ENCODE data around the gene PIERCE2. TPM values are rescaled to one million over a fixed set of nuclear protein-coding genes. Genes with fewer than 3 reads are reported as not detected.

Gene PIERCE2
- total and polyA plus RNA-seq, 2 of the 13 experiments (the other 11 are each of a cell fraction or from before 2014, with no cell fraction given) = 0.09 TPM; not detected in 1

GRCh38 chr15:55408012-55408928 lies at the start of gene PIERCE2, which contains the start of gene CCPG1 (continued):
- TF ChIP-seq ZC3H4 (CRISPR knock-in tag; IDR thresholded peaks at IDR 0.05; ENCODE audit: borderline replicate concordance) (no peak), SRF (IDR thresholded peaks at IDR 0.05; ENCODE audit: low read depth, low read length) (no peak), ZNF20 (CRISPR knock-in tag; IDR thresholded peaks at IDR 0.05) (no peak), RFXANK (CRISPR knock-in tag; IDR thresholded peaks at IDR 0.05) (no peak), POLR2G (IDR thresholded peaks at IDR 0.05; ENCODE audit: low read depth, low read length) (peak; percentile 75), MTA3 (CRISPR knock-in tag; IDR thresholded peaks at IDR 0.05) (no peak), ELF1 (CRISPR knock-in tag; IDR thresholded peaks at IDR 0.05) (peak; percentile 76), ERF (CRISPR knock-in tag; IDR thresholded peaks at IDR 0.05) (0 out of 2 replicates have a peak, but pooled peaks have one; percentile 11), ELF3 (CRISPR knock-in tag; IDR thresholded peaks at IDR 0.05) (peak; percentile 48; the same call in 1 of the 2 replicates), NONO (IDR thresholded peaks at IDR 0.05) (no peak), NONO (CRISPR knock-in tag; conservative IDR thresholded peaks at IDR 0.05) (peak; percentile 71), RBM39 (IDR thresholded peaks at IDR 0.05; ENCODE audit: low read depth, low read length, poor library complexity, severe bottlenecking) (peak; percentile 95), ZBTB3 (CRISPR knock-in tag; IDR thresholded peaks at IDR 0.05; ENCODE audit: borderline replicate concordance, low read depth) (0 out of 2 replicates have a peak, but pooled peaks have one; percentile 3), ZNF468 (CRISPR knock-in tag; IDR thresholded peaks at IDR 0.05) (no peak), ZBTB33 (CRISPR knock-in tag; IDR thresholded peaks at IDR 0.05) (no peak), DNMT3B (CRISPR knock-in tag; conservative IDR thresholded peaks at IDR 0.05) (no peak), EED (CRISPR knock-in tag; IDR thresholded peaks at IDR 0.05) (peak; percentile 48; the same call in 1 of the 2 replicates), TOE1 (CRISPR knock-in tag; IDR thresholded peaks at IDR 0.05) (no peak), CCAR2 (optimal IDR thresholded peaks at IDR 0.05; ENCODE audit: low read depth, low read length) (no peak), HNF4G (IDR thresholded peaks at IDR 0.05; ENCODE audit: borderline replicate concordance, low read depth, low read length) (no peak), HNF4G (CRISPR knock-in tag; IDR thresholded peaks at IDR 0.05; ENCODE audit: borderline replicate concordance, low read depth) (0 out of 2 replicates have a peak, but pooled peaks have one; percentile 44), HOXD1 (CRISPR knock-in tag; IDR thresholded peaks at IDR 0.05) (no peak), CHD2 (IDR thresholded peaks at IDR 0.05; ENCODE audit: low read depth, low read length) (no peak), SMC3 (IDR thresholded peaks at IDR 0.05; ENCODE audit: low read length) (no peak; the same call in 1 of the 2 replicates), HOXA5 (CRISPR knock-in tag; IDR thresholded peaks at IDR 0.05) (peak; percentile 60)
- TF ChIP-seq, protein P1, sequence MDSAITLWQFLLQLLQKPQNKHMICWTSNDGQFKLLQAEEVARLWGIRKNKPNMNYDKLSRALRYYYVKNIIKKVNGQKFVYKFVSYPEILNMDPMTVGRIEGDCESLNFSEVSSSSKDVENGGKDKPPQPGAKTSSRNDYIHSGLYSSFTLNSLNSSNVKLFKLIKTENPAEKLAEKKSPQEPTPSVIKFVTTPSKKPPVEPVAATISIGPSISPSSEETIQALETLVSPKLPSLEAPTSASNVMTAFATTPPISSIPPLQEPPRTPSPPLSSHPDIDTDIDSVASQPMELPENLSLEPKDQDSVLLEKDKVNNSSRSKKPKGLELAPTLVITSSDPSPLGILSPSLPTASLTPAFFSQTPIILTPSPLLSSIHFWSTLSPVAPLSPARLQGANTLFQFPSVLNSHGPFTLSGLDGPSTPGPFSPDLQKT (CRISPR knock-in tag; IDR thresholded peaks at IDR 0.05; ENCODE audit: borderline replicate concordance) = no peak
- TF ChIP-seq, protein P2, sequence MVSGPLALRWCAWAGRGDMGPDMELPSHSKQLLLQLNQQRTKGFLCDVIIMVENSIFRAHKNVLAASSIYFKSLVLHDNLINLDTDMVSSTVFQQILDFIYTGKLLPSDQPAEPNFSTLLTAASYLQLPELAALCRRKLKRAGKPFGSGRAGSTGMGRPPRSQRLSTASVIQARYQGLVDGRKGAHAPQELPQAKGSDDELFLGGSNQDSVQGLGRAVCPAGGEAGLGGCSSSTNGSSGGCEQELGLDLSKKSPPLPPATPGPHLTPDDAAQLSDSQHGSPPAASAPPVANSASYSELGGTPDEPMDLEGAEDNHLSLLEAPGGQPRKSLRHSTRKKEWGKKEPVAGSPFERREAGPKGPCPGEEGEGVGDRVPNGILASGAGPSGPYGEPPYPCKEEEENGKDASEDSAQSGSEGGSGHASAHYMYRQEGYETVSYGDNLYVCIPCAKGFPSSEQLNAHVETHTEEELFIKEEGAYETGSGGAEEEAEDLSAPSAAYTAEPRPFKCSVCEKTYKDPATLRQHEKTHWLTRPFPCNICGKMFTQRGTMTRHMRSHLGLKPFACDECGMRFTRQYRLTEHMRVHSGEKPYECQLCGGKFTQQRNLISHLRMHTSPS (CRISPR knock-in tag; IDR thresholded peaks at IDR 0.05; ENCODE audit: low read depth) = no peak

Measured in HepG2 (cell line).